Measurements from ENCODE around the gene FEZF1. TPM values are rescaled to one million over a fixed set of nuclear protein-coding genes. Genes with fewer than 3 reads are reported as not detected.
A peak's percentile ranks its signal among the peaks of the same experiment; 100 is the strongest.

FEZF1 gene
- polyA plus RNA-seq, 1 donor from 2014 or later, result 1.1 TPM

DNA sequence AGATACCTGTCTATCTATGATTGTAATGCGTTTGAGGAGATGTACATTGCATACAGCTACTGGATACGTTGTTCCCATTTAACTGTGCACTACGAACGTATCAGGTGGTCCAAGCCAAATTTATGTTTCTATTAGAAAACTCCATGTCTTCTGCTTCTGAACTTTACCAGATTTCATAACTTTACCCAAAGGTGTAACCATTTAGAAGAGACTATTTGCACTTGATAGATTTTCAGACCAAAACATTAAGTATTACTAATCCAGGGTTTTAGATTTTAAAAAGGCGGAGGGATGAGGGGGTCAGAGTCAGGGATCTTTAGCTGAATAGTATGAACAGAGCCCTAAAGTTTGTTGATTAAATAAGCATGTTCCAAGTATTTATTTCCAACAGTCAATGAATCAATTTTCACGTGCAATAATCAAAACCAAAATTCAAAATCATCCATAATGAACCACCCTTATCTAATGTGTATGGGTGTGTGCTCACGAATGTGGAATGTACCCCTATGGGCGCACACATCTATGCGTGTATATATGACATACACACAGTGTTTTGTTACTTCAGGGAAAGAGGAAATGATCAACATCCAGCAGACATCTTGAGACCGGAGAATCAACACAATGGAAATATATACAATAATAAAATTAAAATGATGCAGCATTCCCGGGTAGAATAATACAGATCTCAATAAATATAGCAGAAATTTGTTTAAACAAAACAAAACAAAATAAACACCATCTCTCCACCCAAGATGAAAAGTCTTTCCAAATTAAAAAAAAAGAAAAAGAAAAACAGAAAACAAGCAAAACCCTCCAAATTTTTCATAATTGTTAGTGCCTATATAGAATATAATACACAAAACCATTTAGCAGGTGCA, 3.4 kb downstream of the FEZF1 start:
- Histone ChIP-seq H3K9ac (ENCODE audit: low read length) (no peak overlapping the region), H3K9me3 (ENCODE audit: low read length) (no peaks in the 10 kb centered on the region), H3F3A (ENCODE audit: insufficient read depth, low read length, poor library complexity, severe bottlenecking) (no peaks in the 10 kb centered on the region), H3K27me3 (ENCODE audit: insufficient read depth, low read depth, low read length) (peaks cover 73% of the 10 kb centered on the region), H3K9me2 (ENCODE audit: insufficient read depth, low read length) (no peaks in the 10 kb centered on the region), H3K4me3 (ENCODE audit: low read length) (no peak overlapping the region), H2AFZ (ENCODE audit: low read depth, low read length) (no peak overlapping the region), H4K20me1 (ENCODE audit: insufficient read depth) (no peaks in the 10 kb centered on the region), H3K27ac (ENCODE audit: low read length) (no peak overlapping the region), H3K79me2 (replicated peaks; ENCODE audit: insufficient read depth, low read length) (peaks cover 86% of the 10 kb centered on the region), H3K4me2 (ENCODE audit: low read length) (no peak overlapping the region), H3K36me3 (ENCODE audit: insufficient read depth, low read length) (no peaks in the 10 kb centered on the region)
- TF ChIP-seq CTCF (IDR thresholded peaks at IDR 0.05; ENCODE audit: poor library complexity, severe bottlenecking), result no peak
- TF ChIP-seq, protein P1, sequence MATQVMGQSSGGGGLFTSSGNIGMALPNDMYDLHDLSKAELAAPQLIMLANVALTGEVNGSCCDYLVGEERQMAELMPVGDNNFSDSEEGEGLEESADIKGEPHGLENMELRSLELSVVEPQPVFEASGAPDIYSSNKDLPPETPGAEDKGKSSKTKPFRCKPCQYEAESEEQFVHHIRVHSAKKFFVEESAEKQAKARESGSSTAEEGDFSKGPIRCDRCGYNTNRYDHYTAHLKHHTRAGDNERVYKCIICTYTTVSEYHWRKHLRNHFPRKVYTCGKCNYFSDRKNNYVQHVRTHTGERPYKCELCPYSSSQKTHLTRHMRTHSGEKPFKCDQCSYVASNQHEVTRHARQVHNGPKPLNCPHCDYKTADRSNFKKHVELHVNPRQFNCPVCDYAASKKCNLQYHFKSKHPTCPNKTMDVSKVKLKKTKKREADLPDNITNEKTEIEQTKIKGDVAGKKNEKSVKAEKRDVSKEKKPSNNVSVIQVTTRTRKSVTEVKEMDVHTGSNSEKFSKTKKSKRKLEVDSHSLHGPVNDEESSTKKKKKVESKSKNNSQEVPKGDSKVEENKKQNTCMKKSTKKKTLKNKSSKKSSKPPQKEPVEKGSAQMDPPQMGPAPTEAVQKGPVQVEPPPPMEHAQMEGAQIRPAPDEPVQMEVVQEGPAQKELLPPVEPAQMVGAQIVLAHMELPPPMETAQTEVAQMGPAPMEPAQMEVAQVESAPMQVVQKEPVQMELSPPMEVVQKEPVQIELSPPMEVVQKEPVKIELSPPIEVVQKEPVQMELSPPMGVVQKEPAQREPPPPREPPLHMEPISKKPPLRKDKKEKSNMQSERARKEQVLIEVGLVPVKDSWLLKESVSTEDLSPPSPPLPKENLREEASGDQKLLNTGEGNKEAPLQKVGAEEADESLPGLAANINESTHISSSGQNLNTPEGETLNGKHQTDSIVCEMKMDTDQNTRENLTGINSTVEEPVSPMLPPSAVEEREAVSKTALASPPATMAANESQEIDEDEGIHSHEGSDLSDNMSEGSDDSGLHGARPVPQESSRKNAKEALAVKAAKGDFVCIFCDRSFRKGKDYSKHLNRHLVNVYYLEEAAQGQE (IDR thresholded peaks at IDR 0.05; ENCODE audit: borderline replicate concordance), result no peak
- TF ChIP-seq POLR2AphosphoS5 (IDR thresholded peaks at IDR 0.05), result peak; percentile 42
- no peak for TF ChIP-seq TAF1 (IDR thresholded peaks at IDR 0.05; ENCODE audit: low read depth)

GRCh38 chr7:122300211-122300932, 4.2 kb downstream of the FEZF1 start:
- H3K9me2 ChIP-seq (ENCODE audit: insufficient read depth, low read length), result no peaks in the 10 kb centered on the region
- H3K4me3 ChIP-seq (ENCODE audit: low read length), result peak overlapping the region; percentile 27
- H3K9me3 ChIP-seq (ENCODE audit: low read length), result no peaks in the 10 kb centered on the region
- no peaks in the 10 kb centered on the region for H4K20me1 ChIP-seq (ENCODE audit: insufficient read depth)
- H2AFZ ChIP-seq (ENCODE audit: low read depth, low read length), result no peak overlapping the region
- H3K27me3 ChIP-seq (ENCODE audit: insufficient read depth, low read depth, low read length), result peaks cover 65% of the 10 kb centered on the region
- peaks cover 79% of the 10 kb centered on the region for H3K79me2 ChIP-seq (replicated peaks; ENCODE audit: insufficient read depth, low read length)
- no peak overlapping the region for H3K9ac ChIP-seq (ENCODE audit: low read length)
- TF ChIP-seq EP300 (conservative IDR thresholded peaks at IDR 0.05; ENCODE audit: poor library complexity, severe bottlenecking) (no peak), POLR2AphosphoS5 (IDR thresholded peaks at IDR 0.05) (no peak), EZH2 (IDR thresholded peaks at IDR 0.05; ENCODE audit: borderline replicate concordance, insufficient read depth, low read length, poor library complexity, severe bottlenecking) (peak; percentile 26)
- no peak overlapping the region for H3K27ac ChIP-seq (ENCODE audit: low read length)
- H3F3A ChIP-seq (ENCODE audit: insufficient read depth, low read length, poor library complexity, severe bottlenecking), result no peaks in the 10 kb centered on the region
- no peaks in the 10 kb centered on the region for H3K36me3 ChIP-seq (ENCODE audit: insufficient read depth, low read length)
- H3K4me2 ChIP-seq (ENCODE audit: low read length), result no peak overlapping the region
